ENCODE data around the gene HSD17B1.

The HSD17B1 gene

DNA sequence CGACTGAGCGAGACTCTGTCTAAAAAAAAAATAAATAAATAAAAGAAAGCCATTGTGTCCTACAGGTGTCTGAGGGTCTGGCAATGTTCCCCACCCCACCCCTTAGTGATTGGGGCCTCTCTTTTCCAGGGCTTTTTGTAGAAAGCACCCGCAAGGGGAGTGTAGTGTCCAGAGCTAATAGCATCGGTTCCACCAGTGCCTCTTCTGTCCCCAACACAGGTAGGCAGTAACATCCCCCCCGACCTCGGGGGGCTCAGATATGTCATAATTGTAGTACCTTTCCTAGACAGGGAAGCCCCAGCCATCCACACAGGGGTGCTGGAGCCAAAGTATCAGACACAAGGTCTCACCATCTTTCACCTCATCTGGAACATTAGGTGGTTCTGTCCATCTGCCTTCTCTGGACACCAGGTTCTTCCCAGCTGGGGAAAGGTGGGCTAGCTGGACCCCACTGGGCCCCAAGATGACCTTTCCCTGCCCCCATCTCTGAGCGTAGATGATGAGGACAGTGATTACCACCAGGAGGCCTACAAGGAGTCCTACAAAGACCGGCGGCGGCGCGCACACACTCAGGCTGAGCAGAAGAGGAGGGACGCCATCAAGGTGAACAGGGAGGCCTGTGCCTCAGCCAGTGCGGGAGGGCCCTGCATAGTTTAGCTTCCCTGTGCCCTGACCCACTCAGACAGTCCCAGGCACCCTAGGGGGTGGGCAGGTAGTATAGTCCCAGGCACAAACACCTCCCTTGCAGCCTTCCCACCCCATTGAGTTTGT is 15.8 kb downstream of the HSD17B1 start:
- DNase-seq, result no peak

DNA sequence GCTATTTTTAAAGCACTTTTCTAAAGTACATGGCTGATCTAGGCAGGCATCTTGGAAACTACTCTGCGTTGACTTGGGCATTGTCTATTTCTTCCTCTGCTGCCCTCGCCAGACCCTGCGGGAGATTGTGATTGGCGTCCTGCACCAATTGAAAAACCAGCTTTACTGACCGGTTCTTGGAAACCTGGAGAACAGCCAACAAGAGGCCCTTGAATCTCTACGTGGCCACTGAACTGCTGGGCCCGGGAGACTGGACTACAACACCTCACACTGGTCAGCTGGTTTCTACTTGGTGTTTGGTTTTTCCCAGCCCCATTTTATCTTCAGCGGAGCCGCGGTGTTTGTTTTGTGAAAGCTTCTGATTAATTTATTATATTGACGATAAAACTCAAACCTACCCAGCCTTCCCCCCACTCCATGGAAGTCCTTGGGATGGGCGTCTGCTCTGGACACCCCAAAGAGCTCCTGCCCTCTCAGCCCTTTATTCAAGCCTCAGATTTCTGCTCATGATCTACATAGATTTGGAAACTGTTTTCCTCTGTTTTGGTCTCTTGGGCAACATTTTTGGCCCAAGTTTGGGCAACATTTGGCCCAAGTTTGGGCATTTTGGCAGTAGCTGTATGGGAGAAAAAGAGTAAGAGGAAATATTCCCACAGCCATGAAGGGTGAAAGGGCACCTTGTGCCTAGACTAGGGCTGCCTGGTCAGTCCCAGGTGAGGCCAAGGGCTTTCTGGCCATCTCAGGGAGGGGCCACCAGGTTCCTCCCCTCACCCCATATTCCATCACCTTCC is 18.9 kb downstream of the HSD17B1 start:
- no peak for DNase-seq

DNA sequence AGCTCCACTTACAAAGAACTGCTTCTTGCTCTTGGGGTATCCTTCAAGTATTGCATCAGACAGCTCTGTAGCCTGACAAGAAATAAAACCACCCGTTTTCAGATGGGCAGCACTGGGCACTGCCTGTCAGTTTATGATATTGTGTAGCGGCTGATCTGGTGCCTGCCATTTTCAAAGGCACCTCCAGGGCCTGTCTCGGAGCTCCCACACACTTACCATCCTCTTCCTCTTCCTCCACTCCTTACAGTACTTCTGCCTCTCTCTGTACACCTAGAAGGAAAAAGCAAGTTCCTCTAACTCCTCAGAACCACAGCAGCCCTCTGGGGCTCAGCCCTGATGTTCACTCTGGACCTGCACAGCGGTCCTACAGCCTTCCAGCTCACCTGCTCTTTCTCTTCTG is 20.4 kb downstream of the HSD17B1 start:
- no peak for DNase-seq

DNA sequence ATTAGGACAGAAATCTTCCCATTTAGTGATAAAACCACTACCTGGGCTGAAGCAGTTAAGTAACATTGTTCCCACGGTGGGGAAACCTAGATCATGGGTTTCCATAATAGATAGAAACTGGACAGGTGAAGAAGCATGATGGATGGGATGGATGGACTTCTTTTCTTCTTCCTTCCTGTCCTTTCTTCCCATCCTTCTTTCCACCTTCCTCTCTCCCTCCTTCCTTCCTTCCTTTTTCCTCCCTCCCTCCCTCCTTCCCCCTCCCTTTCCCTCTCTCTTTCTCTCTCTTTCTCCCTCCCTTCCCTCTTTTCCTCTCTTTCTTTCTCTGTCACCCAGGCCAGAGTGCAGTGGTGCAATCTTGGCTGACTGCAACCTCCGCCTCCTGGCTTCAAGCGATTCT is 21.7 kb downstream of the HSD17B1 start:
- DNase-seq, result no peak

DNA sequence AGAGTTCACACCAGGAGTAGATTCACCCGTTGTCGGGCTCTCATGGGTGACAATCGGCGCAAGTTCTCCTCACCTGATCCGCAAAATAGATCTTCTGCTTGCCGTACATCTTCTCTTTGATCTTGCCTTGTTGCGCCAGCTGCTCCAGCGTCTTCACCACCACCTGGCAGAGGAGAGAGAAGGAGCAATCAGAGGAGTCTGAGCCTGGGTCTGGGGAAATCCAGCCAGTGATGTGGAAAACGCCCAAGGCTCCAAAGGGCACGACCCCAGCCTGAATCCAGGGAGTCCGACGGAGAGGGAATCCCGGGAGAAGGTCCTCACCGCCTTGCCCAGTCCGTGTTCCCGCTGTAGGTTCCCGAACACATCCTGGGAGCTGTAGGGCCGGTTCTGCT is 24.4 kb downstream of the HSD17B1 start:
- DNase-seq, result no peak

DNA sequence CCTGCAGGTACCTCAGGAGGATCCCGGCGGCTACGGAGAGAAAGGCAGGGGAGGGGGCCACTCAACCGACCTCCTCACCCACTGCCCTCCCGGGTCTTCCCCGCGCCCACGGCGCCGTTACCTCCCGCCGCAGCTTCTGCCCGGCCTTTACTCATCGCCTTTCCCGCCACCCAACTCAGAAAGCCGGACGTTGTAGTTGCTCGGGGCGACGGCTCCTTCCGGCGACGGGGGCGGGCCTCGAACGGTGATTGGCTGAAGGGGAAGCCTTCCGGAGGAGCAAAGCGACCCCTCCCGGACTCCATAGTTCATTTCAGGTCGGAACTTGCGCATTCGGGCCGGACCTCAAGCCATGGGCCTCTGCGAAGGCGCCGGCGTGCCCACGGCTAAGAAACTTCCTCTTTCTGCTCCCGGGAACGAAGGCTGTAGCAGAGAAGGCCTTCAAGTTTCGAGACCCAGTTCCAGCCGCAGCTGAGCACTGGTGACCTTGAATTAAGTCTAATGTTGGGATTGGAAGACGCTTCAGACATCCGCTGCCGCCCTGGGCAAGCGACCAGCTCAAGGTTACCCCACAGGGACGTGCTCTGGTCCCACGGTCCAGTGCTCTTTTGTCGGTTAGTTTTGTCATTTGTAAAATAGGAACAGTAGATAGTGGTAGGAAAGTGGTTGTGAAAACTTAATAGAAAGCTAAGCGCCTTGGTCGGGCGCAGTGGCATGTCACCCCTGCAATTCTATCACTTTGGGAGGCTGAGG is 25.0 kb downstream of the HSD17B1 start, which contains the start of gene PSMC3IP:
Gene PSMC3IP (minus strand): TSS at position 198 of the 750 bp plus-strand sequence. CDS start 43 bp downstream, at position 155.
- peak; percentile 95 for DNase-seq

DNA sequence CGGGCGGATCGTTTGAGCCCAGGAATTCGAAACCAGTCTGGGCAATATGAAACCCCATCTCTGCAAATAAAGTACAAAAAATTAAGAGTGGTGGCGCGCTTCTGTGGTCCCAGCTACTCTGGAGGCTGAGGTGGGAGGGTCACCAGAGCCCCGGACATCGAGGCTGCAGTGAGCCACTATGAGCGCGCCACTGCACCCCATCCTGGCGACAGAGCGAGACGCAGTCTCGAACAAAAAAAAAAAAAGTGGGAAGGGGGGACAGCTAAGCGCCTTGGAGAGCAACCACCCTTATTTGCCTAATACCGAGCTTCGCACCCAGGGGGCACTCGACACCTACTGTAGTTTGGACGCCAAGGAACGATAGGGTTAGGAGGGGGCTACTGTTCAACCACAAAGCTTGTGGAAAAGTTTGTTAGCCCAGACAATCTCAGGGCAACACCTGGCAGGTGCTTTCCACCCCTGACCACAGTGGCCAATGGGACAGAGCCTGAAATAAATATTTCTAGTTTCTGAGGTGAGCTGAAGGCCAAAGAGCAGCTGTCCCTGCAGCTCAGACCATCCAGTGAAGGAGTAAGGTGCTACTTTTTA is 25.7 kb downstream of the HSD17B1 start:
- DNase-seq, result peak; percentile 72

DNA sequence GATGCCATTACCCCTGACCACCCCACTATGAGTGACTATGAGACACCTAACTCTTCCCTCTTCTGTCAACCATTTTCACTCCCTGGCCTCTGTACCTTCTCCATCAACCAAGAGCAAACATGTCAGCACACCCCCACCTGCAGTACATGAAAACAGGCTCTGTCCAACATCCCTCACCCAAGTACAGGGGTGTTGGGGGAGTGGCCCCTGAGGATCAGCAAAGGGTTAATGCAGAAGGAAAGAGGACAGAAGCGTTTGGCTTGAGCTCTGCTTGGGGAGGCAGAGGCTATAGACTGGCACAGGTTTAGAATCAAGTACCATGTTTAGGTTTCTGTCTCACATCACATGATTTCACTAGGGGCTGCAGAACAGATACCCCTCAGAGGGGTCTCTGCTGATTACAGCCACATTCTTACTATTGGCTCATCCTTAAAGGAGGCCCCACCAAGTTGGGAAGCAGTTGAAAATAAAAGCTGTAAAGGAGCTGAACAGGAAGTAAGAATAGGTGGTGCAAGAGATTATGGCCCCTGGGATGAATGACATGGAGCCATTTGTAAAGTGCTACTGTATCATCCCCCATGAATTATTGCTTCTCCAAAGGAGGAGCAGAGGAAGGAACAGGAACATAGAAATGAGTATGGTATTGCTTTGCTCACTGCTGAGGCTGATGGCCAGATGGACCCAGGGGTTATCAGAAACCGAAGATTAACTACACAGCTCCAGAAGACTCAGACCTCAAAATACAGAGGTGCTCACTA is 27.2 kb downstream of the HSD17B1 start:
- DNase-seq, result no peak

DNA sequence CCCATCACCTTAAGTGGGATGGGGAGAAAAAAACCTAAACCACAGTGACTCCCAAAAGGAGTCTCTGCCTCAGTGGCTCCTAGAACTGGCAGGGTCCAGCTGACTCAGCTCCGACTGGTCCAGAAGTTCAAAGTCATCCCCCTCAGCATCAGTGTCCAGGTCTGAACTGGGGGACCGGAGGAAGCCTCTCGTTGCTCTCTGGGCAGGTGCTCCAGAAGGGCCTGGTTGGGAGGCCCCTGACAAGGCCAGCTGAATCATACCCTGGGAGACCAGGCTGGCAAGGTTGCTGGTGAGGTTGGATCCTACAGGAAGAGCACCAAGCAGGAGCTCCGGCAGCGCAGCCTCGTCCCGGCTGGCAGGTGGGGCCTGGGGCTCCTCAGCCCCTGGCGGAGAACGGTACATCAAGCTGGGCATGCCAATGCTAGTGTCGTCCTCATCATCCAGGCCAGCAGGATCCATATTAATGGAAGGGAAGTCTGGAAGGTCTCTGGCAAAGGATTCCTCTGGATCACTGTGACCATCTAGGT is 29.1 kb downstream of the HSD17B1 start:
- no peak for DNase-seq

DNA sequence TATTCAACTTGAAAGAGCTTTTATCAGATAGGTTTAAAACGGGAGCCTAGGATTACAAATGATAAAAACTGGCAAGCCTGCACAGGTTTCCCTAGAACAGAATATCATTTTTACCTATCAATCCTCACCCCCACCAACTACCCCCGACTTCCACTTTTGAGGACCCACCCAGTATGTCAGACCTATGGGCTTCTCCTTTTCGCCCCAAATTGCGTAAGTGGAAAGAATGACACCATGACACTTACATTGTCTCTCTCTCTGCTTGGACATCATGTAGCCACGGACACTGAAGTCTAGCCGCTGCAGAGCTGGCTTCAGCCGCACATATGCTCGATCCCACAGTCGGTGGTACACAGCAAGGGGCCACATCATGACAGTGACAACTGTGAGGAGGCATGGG is 32.2 kb downstream of the HSD17B1 start:
- DNase-seq, result no peak

DNA sequence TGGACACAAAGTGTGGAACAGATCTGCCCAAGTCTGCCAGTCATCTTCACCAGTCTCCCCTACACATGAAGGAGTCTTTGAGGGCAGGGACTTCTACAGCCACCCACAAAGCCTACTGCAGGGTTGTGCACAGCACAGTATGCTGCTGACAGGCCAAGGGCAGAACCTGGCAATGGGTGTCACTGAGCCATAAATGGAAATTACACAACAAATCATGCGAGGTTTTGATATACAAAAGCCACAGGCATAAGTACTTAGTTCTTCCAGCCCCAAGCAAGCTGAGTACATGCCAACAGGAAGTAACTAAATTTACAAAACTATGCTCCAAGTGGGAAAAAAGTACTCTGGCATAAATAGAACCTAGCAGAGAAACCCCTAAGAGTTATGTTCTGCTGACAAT is 32.6 kb downstream of the HSD17B1 start:
- DNase-seq, result no peak

DNA sequence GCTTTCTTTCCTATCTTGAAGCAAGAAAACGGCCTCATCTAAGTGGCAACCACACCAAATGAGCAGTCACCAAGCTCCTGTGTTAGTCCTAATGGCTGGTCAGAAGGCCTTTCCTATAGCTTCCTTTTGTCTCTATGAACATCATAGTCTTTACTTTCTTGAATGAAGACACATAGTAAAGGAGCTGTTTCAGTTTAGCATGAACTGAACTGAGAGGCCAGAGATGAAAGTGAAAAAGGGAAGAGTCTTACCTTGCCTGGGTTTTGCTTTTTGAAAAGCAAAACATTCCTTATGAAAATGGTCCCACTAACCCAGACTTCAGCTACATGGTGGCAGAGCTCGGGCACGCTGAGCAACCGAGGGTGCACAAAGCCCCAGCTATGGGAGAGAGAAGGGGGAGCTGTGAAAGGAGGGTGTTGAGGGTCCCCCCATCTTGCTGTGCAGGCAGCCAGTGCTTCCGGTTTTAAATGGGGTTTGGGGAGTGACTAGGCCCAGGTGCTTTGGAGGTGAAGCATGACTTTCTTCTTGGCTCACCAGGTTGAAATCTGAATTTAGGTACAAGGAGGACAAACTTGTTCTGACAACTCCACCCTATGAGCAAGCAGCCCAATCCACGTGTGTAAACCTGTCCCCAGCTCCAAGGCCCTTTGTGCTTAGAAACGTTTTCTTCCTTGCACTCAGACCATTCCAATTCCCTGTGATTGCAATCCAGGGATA is 33.9 kb downstream of the HSD17B1 start:
- DNase-seq, result no peak

DNA sequence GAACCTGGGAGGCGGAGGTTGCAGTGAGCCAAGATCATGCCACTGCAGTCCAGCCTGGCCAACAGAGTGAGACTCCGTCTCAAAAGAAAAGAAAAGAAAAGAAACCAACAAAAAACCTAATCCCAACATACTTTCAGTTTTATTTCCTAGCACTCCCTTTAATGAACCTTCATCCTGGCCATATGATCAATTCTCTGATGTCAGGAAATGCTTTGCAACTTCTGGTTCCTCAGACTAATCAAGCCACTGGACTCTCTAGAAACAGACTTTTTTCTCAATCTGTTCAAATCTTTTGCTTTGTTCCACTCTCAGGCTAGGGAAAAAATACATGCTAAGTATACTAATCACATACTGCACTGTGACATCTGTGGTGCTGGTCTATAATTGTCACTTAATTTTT is 38.2 kb downstream of the HSD17B1 start:
- DNase-seq, result no peak

DNA sequence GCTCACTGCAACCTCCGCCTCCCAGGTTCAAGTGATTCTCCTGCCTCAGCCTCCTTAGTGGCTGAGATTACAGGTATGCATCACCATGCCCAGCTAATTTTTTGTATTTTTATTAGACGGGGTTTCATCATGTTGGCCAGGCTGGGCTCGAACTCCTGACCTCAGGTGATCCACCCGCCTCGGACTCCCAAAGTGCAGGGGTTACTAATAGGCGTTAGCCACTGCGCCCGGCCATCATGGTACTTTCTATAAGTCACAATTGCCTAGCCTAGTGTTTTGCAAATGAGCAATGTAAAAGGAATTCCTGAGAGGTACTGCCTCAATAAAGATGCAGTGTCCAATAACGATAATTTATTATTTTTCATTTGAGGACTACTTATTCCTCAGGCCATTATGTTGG is 38.7 kb downstream of the HSD17B1 start:
- DNase-seq, result no peak

DNA sequence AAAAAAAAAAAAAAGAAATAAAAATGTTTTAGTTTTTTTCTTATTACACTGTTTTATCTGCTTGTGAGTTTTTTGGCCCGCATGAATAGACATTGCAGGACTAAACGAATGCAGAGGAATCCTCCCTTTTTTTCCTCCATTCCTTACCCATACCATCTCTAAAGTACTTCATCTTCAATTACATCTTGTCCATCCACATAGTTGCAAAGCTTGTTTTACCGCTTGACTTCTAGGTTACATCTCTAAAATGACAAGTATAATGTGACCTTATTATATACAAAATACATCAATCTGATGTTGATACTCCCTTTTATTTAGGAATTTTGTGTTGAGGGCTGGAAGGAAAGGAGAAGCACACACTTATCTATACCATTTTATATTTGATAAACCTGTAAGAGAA is 43.7 kb downstream of the HSD17B1 start:
- DNase-seq, result no peak

DNA sequence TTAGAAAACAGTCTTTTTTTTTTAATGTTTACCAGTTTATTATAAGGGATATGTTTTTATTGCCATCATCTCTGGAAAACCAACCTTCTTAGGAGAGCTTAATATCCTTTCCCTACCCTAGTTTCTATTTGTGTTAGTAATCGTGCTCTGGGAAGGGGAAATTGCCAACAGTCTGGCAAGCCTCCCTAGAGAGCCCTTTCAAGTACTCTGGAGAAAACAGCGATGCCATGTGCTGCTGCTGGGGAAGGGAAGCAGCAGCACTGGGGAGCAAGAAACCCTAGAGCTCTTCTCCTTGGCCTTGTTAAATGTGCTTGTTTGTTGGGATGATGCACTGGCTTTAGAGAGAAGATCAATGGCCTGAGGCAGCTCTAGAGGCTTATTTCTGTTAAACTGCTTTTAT is 46.2 kb downstream of the HSD17B1 start:
- no peak for DNase-seq

DNA sequence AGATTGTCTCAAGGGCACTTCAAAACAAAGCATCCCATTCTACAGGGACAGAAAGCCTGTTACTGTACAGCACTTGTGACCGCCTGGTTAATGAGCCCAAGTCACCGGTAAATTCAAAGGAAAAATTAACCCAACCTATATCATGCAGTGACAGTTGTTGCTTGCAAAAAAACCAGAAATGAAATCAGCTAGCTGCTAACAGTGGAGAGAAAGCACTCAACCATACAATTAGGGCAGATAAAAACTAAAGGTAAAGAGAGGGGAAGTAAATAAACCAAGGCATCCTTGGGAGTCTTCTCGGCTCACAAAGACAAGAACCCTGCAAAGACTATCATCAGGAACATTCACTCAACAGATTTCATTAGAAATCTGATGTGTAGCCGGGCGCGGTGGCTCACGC is 50.6 kb downstream of the HSD17B1 start:
- DNase-seq, result no peak

Data from fibroblast of skin of back (primary cell).